ENCODE results near the gene DCP2. TPM values are rescaled to one million over a fixed set of nuclear protein-coding genes. Genes with fewer than 3 reads are reported as not detected.

DCP2 gene
- total and polyA plus RNA-seq, 2 donors (not counting 1 experiment from before 2014, with no cell fraction given), result 7.9 to 19.5 TPM

GRCh38 chr5:113038714-113039113 is 62.1 kb downstream of the DCP2 start:
- H3K4me1 ChIP-seq (ENCODE audit: control insufficient read depth, extremely low read depth, insufficient read depth, low read length), result peaks cover 2% of the 10 kb centered on the region
- H3K79me2 ChIP-seq (ENCODE audit: control insufficient read depth, insufficient read depth, low read length), result no peaks in the 10 kb centered on the region
- H2AFZ ChIP-seq (ENCODE audit: low read length), result no peak overlapping the region
- TF ChIP-seq EZH2 (IDR thresholded peaks at IDR 0.05; ENCODE audit: low read length, missing control alignments), result no peak
- H3K27ac ChIP-seq (ENCODE audit: insufficient read depth, low read length), result no peak overlapping the region
- no peak overlapping the region for H3K4me2 ChIP-seq (ENCODE audit: extremely low read depth, insufficient read depth, low read length)
- H3K9me3 ChIP-seq (ENCODE audit: control insufficient read depth, insufficient read depth, low read depth, low read length), result no peaks in the 10 kb centered on the region
- H4K20me1 ChIP-seq (ENCODE audit: control insufficient read depth, extremely low read depth, insufficient read depth, low read length), result no peaks in the 10 kb centered on the region
- H3K27me3 ChIP-seq (ENCODE audit: control insufficient read depth, insufficient read depth, low read length), result no peaks in the 10 kb centered on the region
- no peak overlapping the region for H3K9ac ChIP-seq (ENCODE audit: insufficient read depth, low read length)
- H3K36me3 ChIP-seq (ENCODE audit: control insufficient read depth, insufficient read depth, low read length), result no peaks in the 10 kb centered on the region
- H3K4me3 ChIP-seq (replicated peaks in 1 of 4; ENCODE audit: control extremely low read depth in 1 of 4, insufficient read depth in 1 of 4, low read depth in 3 of 4, low read length in 4 of 4), result no peak overlapping the region
- peak in 1 of 2 donors; percentile 81 for DNase-seq (ENCODE audit: low read depth in 2 of 2)

- Histone ChIP-seq H3K9me3 (ENCODE audit: control insufficient read depth, insufficient read depth, low read depth, low read length) (no peaks in the 10 kb centered on the region), H3K9ac (ENCODE audit: insufficient read depth, low read length) (no peak overlapping the region), H3K27me3 (ENCODE audit: control insufficient read depth, insufficient read depth, low read length) (no peaks in the 10 kb centered on the region), H3K27ac (ENCODE audit: insufficient read depth, low read length) (no peak overlapping the region), H3K4me1 (ENCODE audit: control insufficient read depth, extremely low read depth, insufficient read depth, low read length) (peaks cover 2% of the 10 kb centered on the region), H4K20me1 (ENCODE audit: control insufficient read depth, extremely low read depth, insufficient read depth, low read length) (no peaks in the 10 kb centered on the region), H2AFZ (ENCODE audit: low read length) (no peak overlapping the region), H3K36me3 (ENCODE audit: control insufficient read depth, insufficient read depth, low read length) (no peaks in the 10 kb centered on the region), H3K4me3 (replicated peaks in 1 of 4; ENCODE audit: control extremely low read depth in 1 of 4, insufficient read depth in 1 of 4, low read depth in 3 of 4, low read length in 4 of 4) (no peak overlapping the region), H3K79me2 (ENCODE audit: control insufficient read depth, insufficient read depth, low read length) (no peaks in the 10 kb centered on the region), H3K4me2 (ENCODE audit: extremely low read depth, insufficient read depth, low read length) (no peak overlapping the region)
- DNase-seq (ENCODE audit: low read depth in 2 of 2), result no peak
- TF ChIP-seq EZH2 (IDR thresholded peaks at IDR 0.05; ENCODE audit: low read length, missing control alignments), result no peak
- no peak for TF ChIP-seq CTCF (conservative IDR thresholded peaks at IDR 0.05 in 1 of 2, IDR thresholded peaks at IDR 0.05 in 1 of 2; ENCODE audit: low read depth in 1 of 2, low read length in 2 of 2)
Observed at GRCh38 chr5:113039229-113039933, 62.8 kb downstream of the DCP2 start.

GRCh38 chr5:113039934-113040285 is 63.3 kb downstream of the DCP2 start:
- Histone ChIP-seq H3K9ac (ENCODE audit: insufficient read depth, low read length) (no peak overlapping the region), H3K36me3 (ENCODE audit: control insufficient read depth, insufficient read depth, low read length) (no peaks in the 10 kb centered on the region), H3K4me2 (ENCODE audit: extremely low read depth, insufficient read depth, low read length) (no peak overlapping the region), H3K4me3 (replicated peaks in 1 of 4; ENCODE audit: control extremely low read depth in 1 of 4, insufficient read depth in 1 of 4, low read depth in 3 of 4, low read length in 4 of 4) (no peak overlapping the region), H3K4me1 (ENCODE audit: control insufficient read depth, extremely low read depth, insufficient read depth, low read length) (peaks cover 2% of the 10 kb centered on the region), H3K27ac (ENCODE audit: insufficient read depth, low read length) (no peak overlapping the region), H3K9me3 (ENCODE audit: control insufficient read depth, insufficient read depth, low read depth, low read length) (no peaks in the 10 kb centered on the region), H2AFZ (ENCODE audit: low read length) (no peak overlapping the region), H4K20me1 (ENCODE audit: control insufficient read depth, extremely low read depth, insufficient read depth, low read length) (no peaks in the 10 kb centered on the region), H3K27me3 (ENCODE audit: control insufficient read depth, insufficient read depth, low read length) (no peaks in the 10 kb centered on the region), H3K79me2 (ENCODE audit: control insufficient read depth, insufficient read depth, low read length) (no peaks in the 10 kb centered on the region)
- no peak for TF ChIP-seq EZH2 (IDR thresholded peaks at IDR 0.05; ENCODE audit: low read length, missing control alignments)
- no peak for TF ChIP-seq CTCF (conservative IDR thresholded peaks at IDR 0.05 in 1 of 2, IDR thresholded peaks at IDR 0.05 in 1 of 2; ENCODE audit: low read depth in 1 of 2, low read length in 2 of 2)
- DNase-seq (ENCODE audit: low read depth in 2 of 2), result no peak

All from fibroblast of lung (primary cell).